Heart right ventricle (tissue), 16 donors: ENCODE data around the gene GRIK4. TPM values are rescaled to one million over a fixed set of nuclear protein-coding genes. Genes with fewer than 3 reads are reported as not detected.

Experiments used
- ATAC-seq, 8 donors: fragments of 200-7000 bp; cut with Tn5 transposase; one replicate each; pipeline ENCODE4 v1.9.1; 2020; ENCODE audit warnings: mild to moderate bottlenecking in 8 of 8, moderate library complexity in 8 of 8, moderate number of reproducible peaks in 1 of 8
- DNase-seq, 2 donors: peaks; one replicate each; pipeline ENCODE4 v3.0.0-alpha.2; 2020
- H3K27ac ChIP-seq, 10 donors: fragments of 200-600 bp; sonication (generic) in 2 of 10; one replicate each; pipeline versions ENCODE4 v1.5.0 to v1.8.0; 2020 to 2022; ENCODE audit warnings: mild to moderate bottlenecking in 3 of 10
- H3K27me3 ChIP-seq, 7 donors: fragments of 200-600 bp; one replicate each; pipeline ENCODE4 v1.8.0; 2021 to 2022; ENCODE audit warnings: mild to moderate bottlenecking in 2 of 7
- H3K36me3 ChIP-seq, 9 donors: fragments of 200-600 bp; sonication (generic) in 1 of 9; one replicate each; pipeline versions ENCODE4 v1.5.0 to v1.8.0; 2020 to 2022; ENCODE audit warnings: mild to moderate bottlenecking in 2 of 9
- H3K4me1 ChIP-seq, 9 donors: fragments of 200-600 bp; sonication (generic) in 1 of 9; one replicate each; pipeline versions ENCODE4 v1.5.0 to v1.8.0; 2020 to 2022; ENCODE audit warnings: mild to moderate bottlenecking in 4 of 9
- H3K4me3 ChIP-seq, 10 donors: fragments of 200-600 bp; sonication (generic) in 2 of 10; one replicate each; pipeline versions ENCODE4 v1.5.0 to v1.8.0; 2020 to 2022; ENCODE audit warnings: mild to moderate bottlenecking in 7 of 10, moderate library complexity in 2 of 10
- H3K9me3 ChIP-seq, 11 donors: fragments of 200-600 bp in 10 of 11; sonication (generic) in 2 of 11; one replicate each; pipeline versions ENCODE4 v1.5.0 to v1.8.0; 2013 to 2022; ENCODE audit warnings: mild to moderate bottlenecking in 2 of 11, control low read depth in 1 of 11, moderate library complexity in 1 of 11
- WGBS, 2 donors: extraction: QIAGEN DNeasy Blood & Tissue Kit; methylation state at CpG; one replicate each; pipeline ENCODE4 v1.1.7; 2013; ENCODE audit warnings: inconsistent platforms in 1 of 2; 5-methylcytosine and 5-hydroxymethylcytosine counted together
- intact Hi-C, 10 donors: fragments of 100-400 bp; cut with DNase I; formaldehyde crosslinking; loops; one replicate each; pipeline versions ENCODE4 v1.11.1 to v1.14.2; 2022
- polyA plus RNA-seq, 2 donors: library from polyadenylated mRNA; stranded (reverse); fragments of 200-250 nt; gene quantifications; one replicate each; pipeline ENCODE4 v1.2.3, GENCODE V29; 2013
- total RNA-seq, 10 donors: library from RNA; stranded (reverse); fragmentation: NEBNext Ultra II Directional in 3 of 10; extraction: Animal tissue kit (Norgen Biotek cat#: 25700) in 3 of 10; gene quantifications; one replicate each; pipeline versions ENCODE4 v1.2.1 to v1.2.4, GENCODE V29; 2021 to 2023
- TF ChIP-seq, protein P1 (sequence below), 9 donors: fragments of 200-600 bp; sonication (generic) in 2 of 9; IDR thresholded peaks; one replicate each; pipeline versions ENCODE4 v1.5.0 to v1.8.0; 2021 to 2022; ENCODE audit warnings: antibody characterized with exemption in 9 of 9, mild to moderate bottlenecking in 5 of 9, moderate library complexity in 1 of 9
- donor health status: Arrhythmogenic right ventricular cardiomyopathy.
- donor health status: ischemic (EF 13 %, LVEDD 7.1; RV severe dilation, severe dysfunction).
- donor health status: healthy with polysubstance abuse.
- donor health status: DM: no; HTN: yes; CAD: no.
- donor health status: DM: no; HTN: no; CAD: no.
- donor health status: ischemic (EF 25% LVEDD 6.9; RV normal size, moderate dysfunction).
- donor health status: ischemic (EF 25% LVEDD 5.7; RV mildly dilated, moderate dysfunction).
- donor health status: healthy.
- donor health status: DM: yes; HTN: yes; CAD: no.
- donor health status: Ischemic cardiomyopathy.
- donor health status: ischemic (EF 35%, LVEDD 5.7; RV mildly dilated, moderate dysfunction).
- donor health status: nonischemic (EF 11% LVEDD 7.7; RV severe dilation, severe dysfunction).
- donor health status: DM: yes; HTN: yes; CAD: no.
- donor health status: PGD.
- donor health status: ischemic (EF 29% LVEDD 5.4; RV normal size, mild dysfunction).
- donor health status: nonischemic (EF 23%, LVEDD 6.1; RV moderate dilation, normal function).

GRIK4 gene
- total and polyA plus RNA-seq, 12 donors, result 0.01 to 0.85 (median 0.37) TPM; not detected in 6

DNA sequence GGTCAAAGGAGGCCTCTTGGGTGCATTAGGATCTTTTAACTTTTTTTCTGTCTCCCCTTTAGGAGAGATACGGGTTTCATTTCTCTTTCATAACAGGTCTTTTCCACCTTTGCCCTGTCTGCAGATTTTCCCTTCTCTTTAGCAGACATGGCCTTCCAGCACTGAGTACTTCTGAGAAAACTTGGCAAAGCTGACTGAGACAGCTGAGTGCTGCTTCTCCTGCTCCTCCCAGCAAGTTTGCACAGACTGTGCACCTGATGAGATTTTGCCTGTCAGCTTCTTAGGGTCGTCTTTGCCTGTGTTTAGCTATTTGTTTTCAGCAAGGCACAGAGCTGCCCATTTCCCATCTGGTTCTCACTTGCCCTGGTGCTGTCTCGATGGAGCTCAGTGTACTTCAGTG lies 424.8 kb downstream of the GRIK4 start:
- no peak for ATAC-seq
- H3K4me3 ChIP-seq, result no peak overlapping the region
- H3K27me3 ChIP-seq, result peaks cover 0 to 77% (median 18%) of the 10 kb centered on the region in 7 donors
- H3K36me3 ChIP-seq, result no peaks in the 10 kb centered on the region
- no peak overlapping the region for H3K27ac ChIP-seq
- no peak for DNase-seq
- H3K9me3 ChIP-seq, result no peaks in the 10 kb centered on the region
- H3K4me1 ChIP-seq, result no peaks in the 10 kb centered on the region
- WGBS, 2 donors, result 69 to 72% methylated on average over 3 of the region's 3 CpGs
- TF ChIP-seq, protein P1, sequence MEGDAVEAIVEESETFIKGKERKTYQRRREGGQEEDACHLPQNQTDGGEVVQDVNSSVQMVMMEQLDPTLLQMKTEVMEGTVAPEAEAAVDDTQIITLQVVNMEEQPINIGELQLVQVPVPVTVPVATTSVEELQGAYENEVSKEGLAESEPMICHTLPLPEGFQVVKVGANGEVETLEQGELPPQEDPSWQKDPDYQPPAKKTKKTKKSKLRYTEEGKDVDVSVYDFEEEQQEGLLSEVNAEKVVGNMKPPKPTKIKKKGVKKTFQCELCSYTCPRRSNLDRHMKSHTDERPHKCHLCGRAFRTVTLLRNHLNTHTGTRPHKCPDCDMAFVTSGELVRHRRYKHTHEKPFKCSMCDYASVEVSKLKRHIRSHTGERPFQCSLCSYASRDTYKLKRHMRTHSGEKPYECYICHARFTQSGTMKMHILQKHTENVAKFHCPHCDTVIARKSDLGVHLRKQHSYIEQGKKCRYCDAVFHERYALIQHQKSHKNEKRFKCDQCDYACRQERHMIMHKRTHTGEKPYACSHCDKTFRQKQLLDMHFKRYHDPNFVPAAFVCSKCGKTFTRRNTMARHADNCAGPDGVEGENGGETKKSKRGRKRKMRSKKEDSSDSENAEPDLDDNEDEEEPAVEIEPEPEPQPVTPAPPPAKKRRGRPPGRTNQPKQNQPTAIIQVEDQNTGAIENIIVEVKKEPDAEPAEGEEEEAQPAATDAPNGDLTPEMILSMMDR (IDR thresholded peaks at IDR 0.05), result no peak
- intact Hi-C loops, result loop anchor here in 5 of 10 donors (5.0 to 10.0 kb wide), 4 partner anchors 176 to 261 kb away; no protein-coding TSS in a partner anchor

DNA sequence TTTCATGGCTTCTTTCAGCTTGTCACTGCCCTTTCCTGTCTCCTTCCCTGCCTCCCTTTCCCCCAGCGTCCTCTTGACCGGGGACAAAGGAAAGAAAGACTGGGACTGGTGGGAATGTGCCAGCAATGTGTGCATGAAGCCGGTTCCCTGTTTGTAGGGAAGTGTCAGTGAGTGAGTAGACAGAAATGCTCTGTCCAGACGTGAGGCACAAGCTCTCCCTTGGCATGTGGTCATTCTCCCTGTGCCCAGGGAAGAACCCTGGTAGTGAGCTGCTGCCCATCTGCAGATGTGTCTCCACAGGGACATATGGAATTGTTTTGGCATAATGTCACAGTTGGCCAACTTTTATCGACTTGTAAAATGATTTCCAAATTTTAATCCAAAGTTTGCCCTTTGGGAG lies 426.0 kb downstream of the GRIK4 start:
- Histone ChIP-seq H3K36me3 (no peaks in the 10 kb centered on the region), H3K4me3 (no peak overlapping the region), H3K27me3 (peaks cover 0 to 84% (median 18%) of the 10 kb centered on the region in 7 donors), H3K4me1 (no peaks in the 10 kb centered on the region), H3K27ac (no peak overlapping the region), H3K9me3 (no peaks in the 10 kb centered on the region)
- ATAC-seq (peak in 2 of 8 donors; percentile 57 to 69), DNase-seq (no peak)
- TF ChIP-seq, protein P1 (IDR thresholded peaks at IDR 0.05), result no peak
- 23 to 34% methylated on average over 5 of the region's 5 CpGs for WGBS, 2 donors
- intact Hi-C loops, result loop anchor here in 5 of 10 donors (5.0 to 10.0 kb wide), 4 partner anchors 175 to 260 kb away; no protein-coding TSS in a partner anchor

DNA sequence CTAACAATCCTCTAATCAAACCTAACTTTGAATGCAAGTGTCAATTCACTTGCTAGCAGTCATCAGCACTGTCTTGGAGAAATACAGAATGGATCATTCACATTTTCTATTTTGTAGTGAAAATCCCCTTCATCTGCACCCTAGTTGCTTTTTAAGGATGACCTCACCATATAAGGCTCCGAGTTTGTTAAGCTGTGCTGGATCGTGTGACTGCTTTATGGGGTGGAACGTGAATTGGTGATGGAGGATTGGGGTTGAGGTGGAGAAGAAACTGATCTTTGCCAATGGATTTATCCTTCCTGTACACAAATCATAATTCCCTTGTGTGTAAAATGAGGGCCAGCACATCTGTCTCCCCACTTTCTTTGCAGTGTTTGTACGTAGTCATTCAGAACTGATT lies 426.7 kb downstream of the GRIK4 start:
- TF ChIP-seq, protein P1 (IDR thresholded peaks at IDR 0.05), result no peak
- Histone ChIP-seq H3K9me3 (no peaks in the 10 kb centered on the region), H3K27ac (no peak overlapping the region), H3K4me1 (no peaks in the 10 kb centered on the region), H3K36me3 (no peaks in the 10 kb centered on the region), H3K4me3 (no peak overlapping the region), H3K27me3 (peaks cover 0 to 78% (median 18%) of the 10 kb centered on the region in 7 donors)
- ATAC-seq, result no peak
- intact Hi-C loops, result loop anchor here in 5 of 10 donors (5.0 to 10.0 kb wide), 4 partner anchors 174 to 259 kb away; no protein-coding TSS in a partner anchor
- WGBS, 2 donors, result 57 to 65% methylated on average over 4 of the region's 4 CpGs
- no peak for DNase-seq

- Histone ChIP-seq H3K27ac (no peak overlapping the region), H3K4me1 (no peaks in the 10 kb centered on the region), H3K9me3 (peaks cover 0 to 12% (median 10%) of the 10 kb centered on the region in 11 donors), H3K27me3 (peaks cover 0 to 63% (median 14%) of the 10 kb centered on the region in 7 donors), H3K4me3 (no peak overlapping the region), H3K36me3 (no peaks in the 10 kb centered on the region)
- DNase-seq, result no peak
- 86 to 88% methylated on average over 10 of the region's 10 CpGs for WGBS, 2 donors
- intact Hi-C loops, result loop anchor here in 1 of 10 donors (10.0 kb wide), 1 partner anchor 254 kb away; no protein-coding TSS in a partner anchor
- TF ChIP-seq, protein P1 (IDR thresholded peaks at IDR 0.05), result no peak
- no peak for ATAC-seq
Observed at GRCh38 chr11:120940160-120940848, 428.8 kb downstream of the GRIK4 start.
